ENCODE results near the gene HDAC5.

The HDAC5 gene

GRCh38 chr17:44087319-44087718 lies 36.1 kb downstream of the HDAC5 start:
- no peak for DNase-seq (ENCODE audit: low read depth in 3 of 3)

- peak; percentile 43 to 62 (median 47) for DNase-seq (ENCODE audit: low read depth in 3 of 3)
Measured at GRCh38 chr17:44086364-44087311, 36.8 kb downstream of the HDAC5 start.

- no peak for DNase-seq (ENCODE audit: low read depth in 3 of 3)
Measured at GRCh38 chr17:44085908-44086307, 37.5 kb downstream of the HDAC5 start.

- DNase-seq (ENCODE audit: low read depth in 3 of 3) = no peak
Measured at GRCh38 chr17:44084921-44085320, 38.5 kb downstream of the HDAC5 start.

- peak in 1 of 3 experiments; percentile 36 for DNase-seq (ENCODE audit: low read depth in 3 of 3)
Measured at GRCh38 chr17:44084131-44084538, 39.3 kb downstream of the HDAC5 start.

- DNase-seq (ENCODE audit: low read depth in 3 of 3) = no peak
Measured at GRCh38 chr17:44083250-44083849, 40.1 kb downstream of the HDAC5 start.

- DNase-seq (ENCODE audit: low read depth in 3 of 3) = no peak
Measured at GRCh38 chr17:44082256-44082927, 41.0 kb downstream of the HDAC5 start.

GRCh38 chr17:44081681-44082080 lies 41.8 kb downstream of the HDAC5 start:
- DNase-seq (ENCODE audit: low read depth in 3 of 3) = no peak

GRCh38 chr17:44079877-44080821 lies 43.3 kb downstream of the HDAC5 start:
- DNase-seq (ENCODE audit: low read depth in 3 of 3) = no peak

GRCh38 chr17:44078412-44078811 lies 45.0 kb downstream of the HDAC5 start:
- DNase-seq (ENCODE audit: low read depth in 3 of 3) = no peak

GRCh38 chr17:44077595-44077909 lies 45.9 kb downstream of the HDAC5 start:
- no peak for DNase-seq (ENCODE audit: low read depth in 3 of 3)

- no peak for DNase-seq (ENCODE audit: low read depth in 3 of 3)
Measured at GRCh38 chr17:44076716-44077594, 46.5 kb downstream of the HDAC5 start.

GRCh38 chr17:44075598-44076293 lies 47.7 kb downstream of the HDAC5 start:
- DNase-seq (ENCODE audit: low read depth in 3 of 3) = no peak

GRCh38 chr17:44074911-44075285 lies 48.5 kb downstream of the HDAC5 start:
- no peak for DNase-seq (ENCODE audit: low read depth in 3 of 3)

GRCh38 chr17:44074231-44074910 lies 49.1 kb downstream of the HDAC5 start:
- no peak for DNase-seq (ENCODE audit: low read depth in 3 of 3)

- no peak for DNase-seq (ENCODE audit: low read depth in 3 of 3)
Measured at GRCh38 chr17:44071772-44072171, 51.7 kb downstream of the HDAC5 start.

- peak in 1 of 3 experiments; percentile 45 for DNase-seq (ENCODE audit: low read depth in 3 of 3)
Measured at GRCh38 chr17:44071198-44071520, 52.3 kb downstream of the HDAC5 start.

- DNase-seq (ENCODE audit: low read depth in 3 of 3) = peak; percentile 60 to 91 (median 70)
Measured at GRCh38 chr17:44070455-44071197, 52.8 kb downstream of the HDAC5 start, which contains the start of gene G6PC3. Gene G6PC3 (plus strand): TSS chr17:44070735. CDS start chr17:44070966, 231 bp downstream.

All from stimulated activated CD4-positive, alpha-beta T cell treated with anti-CD3 and anti-CD28 coated beads, TNF-alpha, amount 100 ng/mL, for 24 hours (primary cell).